PC-3 (cell line): Measurements from ENCODE around the gene REEP6. TPM values are rescaled to one million over a fixed set of nuclear protein-coding genes. Genes with fewer than 3 reads are reported as not detected.

Source experiments
- ATAC-seq: fragments of 200-7000 bp; cut with Tn5 transposase; 2 replicates; pipeline ENCODE4 v1.9.1; 2020; ENCODE audit warnings: mild to moderate bottlenecking, moderate library complexity
- BruUV-seq: library from RNA; stranded (reverse); fragments of 400-500 nt; replicated peaks from 2 replicates; lab custom pipeline; 2021; lab: Mats Ljungman, UMichigan
- CTCF ChIA-PET: fragments of 300-600 bp; sonication (Branson Sonifier 250); formaldehyde crosslinking; loops from one replicate; lab custom pipeline; 2022; ENCODE audit warnings: antibody characterized with exemption; lab: Charles Lee
- POLR2A ChIA-PET: fragments of 300-600 bp; sonication (Branson Sonifier 250); formaldehyde crosslinking; loops from one replicate; lab custom pipeline; 2022; ENCODE audit warnings: antibody characterized with exemption; ENCODE audit not compliant: unreplicated experiment; lab: Charles Lee
- DNase-seq: peaks from one replicate; pipeline ENCODE4 v3.0.0-alpha.2; 2015
- H2AFZ ChIP-seq: fragments of 300-600 bp; sonication (generic); 2 replicates; pipeline ENCODE4 v1.6.0; 2016; ENCODE audit warnings: antibody characterized with exemption, low read length
- H3F3A ChIP-seq: fragments of 300-600 bp; sonication (generic); one replicate; pipeline ENCODE4 v1.6.0; 2017; ENCODE audit warnings: antibody characterized with exemption, low read length, control low read depth, mild to moderate bottlenecking; ENCODE audit not compliant: unreplicated experiment
- H3K27ac ChIP-seq: fragments of 300-600 bp; sonication (generic); 2 replicates; pipeline ENCODE4 v1.5.1; 2016; ENCODE audit warnings: mild to moderate bottlenecking, low read length
- H3K27me3 ChIP-seq: fragments of 300-600 bp; sonication (generic); 2 replicates; pipeline ENCODE4 v1.6.1; 2016; ENCODE audit warnings: low read length, mixed read lengths
- H3K36me3 ChIP-seq: fragments of 300-600 bp; sonication (generic); 2 replicates; pipeline ENCODE4 v1.6.1; 2016; ENCODE audit warnings: low read depth, mixed run types, low read length, mixed read lengths
- H3K4me1 ChIP-seq: fragments of 300-600 bp; sonication (generic); 2 replicates; pipeline ENCODE4 v1.5.1; 2016; ENCODE audit warnings: low read length; ENCODE audit not compliant: insufficient read depth
- H3K4me2 ChIP-seq: fragments of 300-600 bp; sonication (generic); 2 replicates; pipeline ENCODE4 v1.6.0; 2016; ENCODE audit warnings: low read length
- H3K4me3 ChIP-seq: fragments of 300-600 bp; sonication (generic); 2 replicates; pipeline ENCODE4 v1.5.1; 2016; ENCODE audit warnings: mild to moderate bottlenecking, low read length, mixed read lengths
- H3K79me2 ChIP-seq: fragments of 300-600 bp; sonication (generic); 2 replicates; pipeline ENCODE4 v1.6.1; 2017; ENCODE audit warnings: low read length, mixed read lengths
- H3K9ac ChIP-seq: fragments of 300-600 bp; sonication (generic); 2 replicates; pipeline ENCODE4 v1.6.0; 2016; ENCODE audit warnings: mild to moderate bottlenecking, low read length
- H3K9me2 ChIP-seq: fragments of 300-600 bp; sonication (generic); replicated peaks from 2 replicates; pipeline ENCODE4 v1.6.1; 2016; ENCODE audit warnings: mixed run types, low read length, mixed read lengths
- H3K9me3 ChIP-seq: fragments of 300-600 bp; sonication (generic); 2 replicates; pipeline ENCODE4 v1.6.1; 2016; ENCODE audit warnings: low read length, mixed read lengths
- H4K20me1 ChIP-seq: fragments of 300-600 bp; sonication (generic); 2 replicates; pipeline ENCODE4 v1.6.1; 2016; ENCODE audit warnings: low read length, mixed read lengths
- EZH2 ChIP-seq: fragments of 300-600 bp; sonication (generic); IDR thresholded peaks from one replicate; pipeline ENCODE4 v1.6.1; 2017; ENCODE audit warnings: antibody characterized with exemption, mild to moderate bottlenecking, low read length; ENCODE audit not compliant: unreplicated experiment
- EZH2phosphoT487 ChIP-seq: fragments of 300-600 bp; sonication (generic); IDR thresholded peaks from 2 replicates; pipeline ENCODE4 v1.6.1; 2018; ENCODE audit warnings: mild to moderate bottlenecking, antibody characterized with exemption, low read length, borderline replicate concordance
- intact Hi-C: fragments of 100-400 bp; cut with micrococcal nuclease; formaldehyde crosslinking; loops from 2 replicates; pipeline ENCODE4 v1.9.0; 2023
- total RNA-seq: library from RNA; depleted of rRNA; stranded (reverse); fragments of >200 nt; gene quantifications from 2 replicates; pipeline ENCODE4 v1.2.3, GENCODE V29; 2014
- TF ChIP-seq, protein P1 (sequence below): fragments of 300-600 bp; sonication (generic); conservative IDR thresholded peaks from 2 replicates; pipeline ENCODE4 v1.5.1; 2017; ENCODE audit warnings: antibody characterized with exemption, low read depth, mild to moderate bottlenecking, low read length

The REEP6 gene
- total RNA-seq, 1 experiment from 2014 or later: 27.2 TPM

DNA sequence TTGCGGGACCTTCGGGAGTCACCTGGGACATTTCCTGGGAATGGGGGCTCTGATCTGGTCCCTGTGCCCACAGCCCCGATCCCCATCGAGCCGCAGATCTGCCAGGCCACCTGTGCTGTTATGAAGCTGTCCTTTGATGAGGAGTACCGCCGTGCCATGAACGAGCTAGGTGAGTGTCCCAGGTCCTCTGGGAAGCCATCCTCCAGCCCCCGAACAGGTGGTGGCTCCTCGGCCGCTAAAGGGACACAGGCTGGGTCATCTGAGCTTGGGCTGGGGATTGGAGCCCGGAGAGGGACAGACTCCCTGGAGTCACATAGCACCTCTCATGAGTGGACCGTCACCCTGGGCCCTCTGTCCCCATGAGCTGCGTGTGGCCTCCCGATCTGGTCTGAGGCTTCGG is 33.1 kb upstream of the REEP6 start:
- ChIA-PET CTCF (interaction anchor here (0.6 kb wide), 1 partner anchor 59 kb away, joined by 3 read pairs; no protein-coding TSS in a partner anchor), POLR2A (no interaction called here)
- Histone ChIP-seq H3F3A (no peaks in the 10 kb centered on the region), H3K36me3 (no peaks in the 10 kb centered on the region), H3K4me3 (no peak overlapping the region), H3K27me3 (no peaks in the 10 kb centered on the region), H3K9ac (no peak overlapping the region), H4K20me1 (no peaks in the 10 kb centered on the region), H3K79me2 (no peaks in the 10 kb centered on the region), H3K4me2 (no peak overlapping the region), H3K4me1 (peaks cover 10% of the 10 kb centered on the region; the same call in 1 of the 2 replicates), H3K9me2 (no peaks in the 10 kb centered on the region), H3K9me3 (no peaks in the 10 kb centered on the region), H2AFZ (no peak overlapping the region), H3K27ac (no peak overlapping the region)
- ATAC-seq (no peak), DNase-seq (no peak)
- intact Hi-C loops: no loop called here
- TF ChIP-seq, protein P1, sequence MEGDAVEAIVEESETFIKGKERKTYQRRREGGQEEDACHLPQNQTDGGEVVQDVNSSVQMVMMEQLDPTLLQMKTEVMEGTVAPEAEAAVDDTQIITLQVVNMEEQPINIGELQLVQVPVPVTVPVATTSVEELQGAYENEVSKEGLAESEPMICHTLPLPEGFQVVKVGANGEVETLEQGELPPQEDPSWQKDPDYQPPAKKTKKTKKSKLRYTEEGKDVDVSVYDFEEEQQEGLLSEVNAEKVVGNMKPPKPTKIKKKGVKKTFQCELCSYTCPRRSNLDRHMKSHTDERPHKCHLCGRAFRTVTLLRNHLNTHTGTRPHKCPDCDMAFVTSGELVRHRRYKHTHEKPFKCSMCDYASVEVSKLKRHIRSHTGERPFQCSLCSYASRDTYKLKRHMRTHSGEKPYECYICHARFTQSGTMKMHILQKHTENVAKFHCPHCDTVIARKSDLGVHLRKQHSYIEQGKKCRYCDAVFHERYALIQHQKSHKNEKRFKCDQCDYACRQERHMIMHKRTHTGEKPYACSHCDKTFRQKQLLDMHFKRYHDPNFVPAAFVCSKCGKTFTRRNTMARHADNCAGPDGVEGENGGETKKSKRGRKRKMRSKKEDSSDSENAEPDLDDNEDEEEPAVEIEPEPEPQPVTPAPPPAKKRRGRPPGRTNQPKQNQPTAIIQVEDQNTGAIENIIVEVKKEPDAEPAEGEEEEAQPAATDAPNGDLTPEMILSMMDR: no peak
- no peak for TF ChIP-seq EZH2phosphoT487
- TF ChIP-seq EZH2: no peak
- no TSS peak for BruUV-seq

- CTCF ChIA-PET: no interaction called here
- DNase-seq: no peak
- Histone ChIP-seq H3K9me2 (no peaks in the 10 kb centered on the region), H3K27me3 (no peaks in the 10 kb centered on the region), H3K9me3 (no peaks in the 10 kb centered on the region), H4K20me1 (no peaks in the 10 kb centered on the region), H3K36me3 (no peaks in the 10 kb centered on the region), H3K4me2 (no peak overlapping the region), H3K4me3 (no peak overlapping the region), H3K9ac (no peak overlapping the region), H3K27ac (no peak overlapping the region), H3F3A (no peaks in the 10 kb centered on the region), H3K4me1 (peaks cover 6% of the 10 kb centered on the region; the same call in 1 of the 2 replicates), H3K79me2 (no peaks in the 10 kb centered on the region), H2AFZ (no peak overlapping the region)
- POLR2A ChIA-PET: no interaction called here
- intact Hi-C loops: no loop called here
- TF ChIP-seq, protein P1: no peak
- TF ChIP-seq EZH2phosphoT487 (no peak), EZH2 (no peak)
- TSS peak; percentile 7 for BruUV-seq
- ATAC-seq: no peak
Measured at GRCh38 chr19:1459479-1459878, 31.5 kb upstream of the REEP6 start.

GRCh38 chr19:1460033-1460995 is 30.7 kb upstream of the REEP6 start:
- no peaks in the 10 kb centered on the region for H4K20me1 ChIP-seq
- H3K9ac ChIP-seq: no peak overlapping the region
- H3K9me3 ChIP-seq: no peaks in the 10 kb centered on the region
- H3K4me3 ChIP-seq: no peak overlapping the region
- H3K4me2 ChIP-seq: no peak overlapping the region
- POLR2A ChIA-PET: no interaction called here
- H3F3A ChIP-seq: no peaks in the 10 kb centered on the region
- DNase-seq (no peak), ATAC-seq (no peak)
- H3K27me3 ChIP-seq: no peaks in the 10 kb centered on the region
- BruUV-seq: no TSS peak
- H3K27ac ChIP-seq: no peak overlapping the region
- CTCF ChIA-PET: no interaction called here
- no peaks in the 10 kb centered on the region for H3K36me3 ChIP-seq
- intact Hi-C loops: no loop called here
- H3K79me2 ChIP-seq: 0 out of 2 replicates have a peak, but pooled peaks cover 3% of the 10 kb centered on the region
- no peak for TF ChIP-seq EZH2
- no peak for TF ChIP-seq EZH2phosphoT487
- TF ChIP-seq, protein P1: no peak
- H3K9me2 ChIP-seq: no peaks in the 10 kb centered on the region
- peaks cover 3% of the 10 kb centered on the region; the same call in 1 of the 2 replicates for H3K4me1 ChIP-seq
- H2AFZ ChIP-seq: no peak overlapping the region
